Panc1 (cell line): ENCODE data around the gene RBP5. TPM values are rescaled to one million over a fixed set of nuclear protein-coding genes. Genes with fewer than 3 reads are reported as not detected.

Experiments used
- ATAC-seq: fragments of 200-7000 bp; cut with Tn5 transposase; 2 replicates; pipeline ENCODE4 v1.9.1; 2020; ENCODE audit warnings: mild to moderate bottlenecking, moderate library complexity
- BruUV-seq: library from RNA; stranded (reverse); fragments of 400-500 nt; replicated peaks from 2 replicates; lab custom pipeline; 2021; lab: Mats Ljungman, UMichigan
- CTCF ChIA-PET: fragments of 300-600 bp; sonication (Branson Sonifier 250); formaldehyde crosslinking; loops from one replicate; lab custom pipeline; 2022; ENCODE audit warnings: antibody characterized with exemption; lab: Charles Lee
- POLR2A ChIA-PET: fragments of 300-600 bp; sonication (Branson Sonifier 250); formaldehyde crosslinking; loops from one replicate; lab custom pipeline; 2022; ENCODE audit warnings: antibody characterized with exemption; lab: Charles Lee
- DNase-seq: peaks from one replicate; pipeline ENCODE4 v3.0.0-alpha.2; 2010; ENCODE audit warnings: low read depth, low spot score
- H3K27ac ChIP-seq: 2 replicates; pipeline ENCODE4 v1.5.1; 2011; ENCODE audit warnings: mild to moderate bottlenecking, low read length, inconsistent platforms
- H3K27me3 ChIP-seq: fragments of 200-500 bp; sonication (Bioruptor generic); 2 replicates; pipeline ENCODE4 v1.6.0; 2014; ENCODE audit warnings: low read length, inconsistent platforms; ENCODE audit not compliant: control insufficient read depth, insufficient read depth
- H3K36me3 ChIP-seq: fragments of 200-500 bp; sonication (Bioruptor generic); 2 replicates; pipeline ENCODE4 v1.5.1; 2014; ENCODE audit warnings: inconsistent platforms, mild to moderate bottlenecking, low read length, moderate library complexity; ENCODE audit not compliant: control insufficient read depth, insufficient read depth
- H3K4me1 ChIP-seq: 2 replicates; pipeline ENCODE4 v1.5.1; 2011; ENCODE audit warnings: inconsistent platforms, mild to moderate bottlenecking, low read length, moderate library complexity; ENCODE audit not compliant: control insufficient read depth, insufficient read depth
- H3K4me3 ChIP-seq, 2 experiments: 2 replicates each; pipeline ENCODE4 v1.5.1; 2011 to 2012; ENCODE audit warnings: low read depth in 2 of 2, low read length in 2 of 2, mild to moderate bottlenecking in 2 of 2, inconsistent platforms in 1 of 2, moderate library complexity in 1 of 2
- H3K9me3 ChIP-seq: fragments of 200-500 bp; sonication (Bioruptor generic); 2 replicates; pipeline ENCODE4 v1.5.1; 2014; ENCODE audit warnings: low read depth, mild to moderate bottlenecking, inconsistent platforms, low read length, moderate library complexity; ENCODE audit not compliant: control insufficient read depth, insufficient read depth
- POLR2AphosphoS5 ChIP-seq: IDR thresholded peaks from 2 replicates; pipeline ENCODE4 v1.6.1; 2012; ENCODE audit warnings: mild to moderate bottlenecking, low read depth, low read length, moderate library complexity
- TCF7L2 ChIP-seq: IDR thresholded peaks from 2 replicates; pipeline ENCODE4 v1.6.1; 2011; ENCODE audit warnings: mild to moderate bottlenecking, low read depth, low read length, inconsistent platforms
- in situ Hi-C: cut with HindIII; loops from 2 replicates; pipeline ENCODE4 v1.10.0; 2016; ENCODE audit warnings: low sequenced_read_pairs, low pct_unique_long_range_greater_than_20kb
- intact Hi-C: fragments of 100-400 bp; cut with micrococcal nuclease; formaldehyde crosslinking; loops from one replicate; pipeline ENCODE4 v1.10.0; 2022; ENCODE audit not compliant: unreplicated experiment
- total RNA-seq: library from RNA; stranded (reverse); gene quantifications from one replicate; pipeline ENCODE4 v1.2.1, GENCODE V29; 2021; ENCODE audit not compliant: unreplicated experiment
- TF ChIP-seq, protein P1 (sequence below): fragments of 450-650 bp; IDR thresholded peaks from 2 replicates; pipeline ENCODE4 v1.5.1; 2017; ENCODE audit warnings: mild to moderate bottlenecking
- TF ChIP-seq, protein P2 (sequence below), 2 experiments: IDR thresholded peaks; 2 replicates each; pipeline ENCODE4 v1.6.1; 2011 to 2012; ENCODE audit warnings: low read depth in 2 of 2, control low read depth in 1 of 2, low read length in 1 of 2, mild to moderate bottlenecking in 1 of 2, moderate library complexity in 1 of 2; ENCODE audit not compliant: insufficient read depth in 1 of 2

Gene RBP5
- total RNA-seq, 1 experiment from 2014 or later: not detected

DNA sequence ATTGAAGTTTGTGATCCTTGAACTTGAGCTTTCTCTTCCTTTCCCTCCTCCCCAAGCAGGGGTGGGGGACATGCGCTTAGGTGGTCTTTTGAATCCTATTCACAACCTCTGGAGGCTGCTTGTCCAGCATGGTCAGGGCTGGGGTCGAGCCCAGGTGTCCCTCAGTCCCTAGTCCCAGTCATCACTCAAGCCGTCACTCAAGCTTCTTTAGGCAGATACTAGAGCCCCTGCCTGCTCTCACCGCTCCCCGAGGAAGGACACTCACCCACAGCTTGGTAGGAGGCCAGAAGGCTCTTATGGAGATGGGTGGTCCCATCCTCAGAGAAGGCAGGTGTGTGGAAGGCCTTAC lies 19.1 kb downstream of the RBP5 start:
- TF ChIP-seq, protein P1, sequence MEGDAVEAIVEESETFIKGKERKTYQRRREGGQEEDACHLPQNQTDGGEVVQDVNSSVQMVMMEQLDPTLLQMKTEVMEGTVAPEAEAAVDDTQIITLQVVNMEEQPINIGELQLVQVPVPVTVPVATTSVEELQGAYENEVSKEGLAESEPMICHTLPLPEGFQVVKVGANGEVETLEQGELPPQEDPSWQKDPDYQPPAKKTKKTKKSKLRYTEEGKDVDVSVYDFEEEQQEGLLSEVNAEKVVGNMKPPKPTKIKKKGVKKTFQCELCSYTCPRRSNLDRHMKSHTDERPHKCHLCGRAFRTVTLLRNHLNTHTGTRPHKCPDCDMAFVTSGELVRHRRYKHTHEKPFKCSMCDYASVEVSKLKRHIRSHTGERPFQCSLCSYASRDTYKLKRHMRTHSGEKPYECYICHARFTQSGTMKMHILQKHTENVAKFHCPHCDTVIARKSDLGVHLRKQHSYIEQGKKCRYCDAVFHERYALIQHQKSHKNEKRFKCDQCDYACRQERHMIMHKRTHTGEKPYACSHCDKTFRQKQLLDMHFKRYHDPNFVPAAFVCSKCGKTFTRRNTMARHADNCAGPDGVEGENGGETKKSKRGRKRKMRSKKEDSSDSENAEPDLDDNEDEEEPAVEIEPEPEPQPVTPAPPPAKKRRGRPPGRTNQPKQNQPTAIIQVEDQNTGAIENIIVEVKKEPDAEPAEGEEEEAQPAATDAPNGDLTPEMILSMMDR: no peak
- TF ChIP-seq, protein P2, sequence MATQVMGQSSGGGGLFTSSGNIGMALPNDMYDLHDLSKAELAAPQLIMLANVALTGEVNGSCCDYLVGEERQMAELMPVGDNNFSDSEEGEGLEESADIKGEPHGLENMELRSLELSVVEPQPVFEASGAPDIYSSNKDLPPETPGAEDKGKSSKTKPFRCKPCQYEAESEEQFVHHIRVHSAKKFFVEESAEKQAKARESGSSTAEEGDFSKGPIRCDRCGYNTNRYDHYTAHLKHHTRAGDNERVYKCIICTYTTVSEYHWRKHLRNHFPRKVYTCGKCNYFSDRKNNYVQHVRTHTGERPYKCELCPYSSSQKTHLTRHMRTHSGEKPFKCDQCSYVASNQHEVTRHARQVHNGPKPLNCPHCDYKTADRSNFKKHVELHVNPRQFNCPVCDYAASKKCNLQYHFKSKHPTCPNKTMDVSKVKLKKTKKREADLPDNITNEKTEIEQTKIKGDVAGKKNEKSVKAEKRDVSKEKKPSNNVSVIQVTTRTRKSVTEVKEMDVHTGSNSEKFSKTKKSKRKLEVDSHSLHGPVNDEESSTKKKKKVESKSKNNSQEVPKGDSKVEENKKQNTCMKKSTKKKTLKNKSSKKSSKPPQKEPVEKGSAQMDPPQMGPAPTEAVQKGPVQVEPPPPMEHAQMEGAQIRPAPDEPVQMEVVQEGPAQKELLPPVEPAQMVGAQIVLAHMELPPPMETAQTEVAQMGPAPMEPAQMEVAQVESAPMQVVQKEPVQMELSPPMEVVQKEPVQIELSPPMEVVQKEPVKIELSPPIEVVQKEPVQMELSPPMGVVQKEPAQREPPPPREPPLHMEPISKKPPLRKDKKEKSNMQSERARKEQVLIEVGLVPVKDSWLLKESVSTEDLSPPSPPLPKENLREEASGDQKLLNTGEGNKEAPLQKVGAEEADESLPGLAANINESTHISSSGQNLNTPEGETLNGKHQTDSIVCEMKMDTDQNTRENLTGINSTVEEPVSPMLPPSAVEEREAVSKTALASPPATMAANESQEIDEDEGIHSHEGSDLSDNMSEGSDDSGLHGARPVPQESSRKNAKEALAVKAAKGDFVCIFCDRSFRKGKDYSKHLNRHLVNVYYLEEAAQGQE (IDR thresholded peaks at IDR 0.05; ENCODE audit: insufficient read depth in 1 of 2, low read depth in 2 of 2, low read length in 1 of 2): no peak
- TF ChIP-seq POLR2AphosphoS5: no peak
- no peak for TF ChIP-seq TCF7L2
- no peaks in the 10 kb centered on the region; the same call in 1 of the 2 replicates for H3K36me3 ChIP-seq
- CTCF ChIA-PET: interaction anchor here (1.0 to 1.2 kb wide), 2 partner anchors 17 to 49 kb away, joined by 3 to 4 read pairs; partner anchors contain the start of gene C1S
- POLR2A ChIA-PET: no interaction called here
- BruUV-seq: no TSS peak
- H3K27ac ChIP-seq: 0 out of 2 replicates have a peak overlapping the region, but pooled peaks have one; percentile 59
- peaks cover 5% of the 10 kb centered on the region; the same call in 1 of the 2 replicates for H3K4me1 ChIP-seq
- H3K9me3 ChIP-seq: peaks cover 7% of the 10 kb centered on the region; the same call in 1 of the 2 replicates
- peak overlapping the region in 1 of 2 experiments; percentile 75; a peak in 2 of 4 replicates for H3K4me3 ChIP-seq
- intact Hi-C loops: no loop called here
- no peaks in the 10 kb centered on the region for H3K27me3 ChIP-seq
- no peak for ATAC-seq
- DNase-seq: no peak
- in situ Hi-C loops: no loop called here

- no TSS peak for BruUV-seq
- peak within 1 kb of the TSS; percentile 51 to 75 for H3K4me3 ChIP-seq
- peak within 1 kb of the TSS; percentile 87 for H3K27ac ChIP-seq
- H3K4me1 ChIP-seq: peaks cover 5% of the 10 kb centered on the region; the same call in 1 of the 2 replicates
- TF ChIP-seq, protein P1: peak; percentile 92
- TF ChIP-seq POLR2AphosphoS5: no peak
- ChIA-PET CTCF (interaction anchor here (0.8 to 1.2 kb wide), 3 partner anchors 16 to 48 kb away, joined by 3 to 4 read pairs (median 4); partner anchors contain the start of gene C1S), POLR2A (interaction anchor here (0.5 to 0.7 kb wide), 2 partner anchors 101 to 420 kb away, joined by 3 to 6 read pairs; partner anchors contain the start of gene ZNF384)
- DNase-seq: peak; percentile 36
- in situ Hi-C loops: no loop called here
- intact Hi-C loops: no loop called here
- H3K9me3 ChIP-seq: peaks cover 7% of the 10 kb centered on the region; the same call in 1 of the 2 replicates
- no peaks in the 10 kb centered on the region; the same call in 1 of the 2 replicates for H3K36me3 ChIP-seq
- no peaks in the 10 kb centered on the region for H3K27me3 ChIP-seq
- ATAC-seq: peak; percentile 80
Measured at GRCh38 chr12:7108796-7109571, 19.7 kb downstream of the RBP5 start, which contains the start of gene C1RL. Gene C1RL, minus strand, starts transcription at chr12:7109214. Its CDS starts 34 bp downstream, at chr12:7109180.
